Ovary (tissue), 9 donors: ENCODE results near the gene WASF3. TPM values are rescaled to one million over a fixed set of nuclear protein-coding genes. Genes with fewer than 3 reads are reported as not detected.

ENCODE experiments used
- DNase-seq, 5 donors: peaks; one replicate each; pipeline ENCODE4 v3.0.0-alpha.2; 2019 to 2020
- H3K27ac ChIP-seq, 2 donors: fragments of 200-600 bp; one replicate each; pipeline versions ENCODE4 v1.5.1 to v1.8.0; 2019 to 2022
- H3K27me3 ChIP-seq: fragments of 200-600 bp; one replicate; pipeline ENCODE4 v1.8.0; 2022
- H3K36me3 ChIP-seq: fragments of 200-600 bp; sonication (generic); one replicate; pipeline ENCODE4 v1.5.1; 2019
- H3K4me1 ChIP-seq: one replicate; pipeline ENCODE4 v1.8.1; 2013; ENCODE audit warnings: mild to moderate bottlenecking, moderate library complexity; ENCODE audit not compliant: insufficient read depth
- H3K4me3 ChIP-seq: fragments of 200-600 bp; sonication (generic); one replicate; pipeline ENCODE4 v1.5.1; 2017
- H3K9me3 ChIP-seq, 2 donors: fragments of 200-600 bp in 1 of 2; sonication (generic) in 1 of 2; one replicate each; pipeline versions ENCODE4 v1.5.1 to v1.8.1; 2013 to 2019; ENCODE audit warnings: mild to moderate bottlenecking in 1 of 2, moderate library complexity in 1 of 2
- EP300 ChIP-seq: sonication (generic); formaldehyde crosslinking; IDR thresholded peaks from one replicate; pipeline ENCODE4 v1.6.1; 2017; ENCODE audit warnings: antibody characterized with exemption
- POLR2A ChIP-seq: fragments of 450-650 bp; IDR thresholded peaks from one replicate; pipeline ENCODE4 v1.6.1; 2017; ENCODE audit warnings: antibody characterized with exemption, mild to moderate bottlenecking, moderate library complexity
- WGBS, 3 donors: extraction: QIAGEN DNeasy Blood & Tissue Kit in 1 of 3; methylation state at CpG; one replicate each; pipeline versions ENCODE4 v1.1.5 to v1.1.7; 2013 to 2017; 5-methylcytosine and 5-hydroxymethylcytosine counted together
- intact Hi-C, 4 donors: fragments of 100-400 bp; cut with DNase I; formaldehyde crosslinking; loops; one replicate each; pipeline versions ENCODE4 v1.11.0 to v1.15.1; 2022 to 2023
- polyA plus RNA-seq, 2 donors: library from polyadenylated mRNA; stranded (reverse); fragments of 200-250 nt in 1 of 2; fragments of 350-450 nt in 1 of 2; fragmentation: Illumina TruSeq in 1 of 2; extraction: RNeasy Lipid Tissue Mini Kit (QIAGEN cat#74804) in 1 of 2; gene quantifications; one replicate each; pipeline ENCODE4 v1.2.3, GENCODE V29; 2013 to 2014
- total RNA-seq, 7 donors: library from RNA; depleted of rRNA in 2 of 7; stranded (reverse); fragments of >200 nt in 2 of 7; fragmentation: NEBNext Ultra II Directional in 3 of 7; extraction: Animal tissue kit (Norgen Biotek cat#: 25700) in 3 of 7; gene quantifications; one replicate each; pipeline versions ENCODE4 v1.1.0 to v1.2.4, GENCODE V29; 2016 to 2023
- TF ChIP-seq, protein P1 (sequence below), 3 donors: fragments of 450-650 bp in 2 of 3; fragments of 200-600 bp in 1 of 3; IDR thresholded peaks; one replicate each; pipeline versions ENCODE4 v1.5.1 to v1.8.0; 2016 to 2022; ENCODE audit warnings: antibody characterized with exemption in 3 of 3, mild to moderate bottlenecking in 1 of 3
- donor health status: DM: no; HTN: no; CAD: no; lungs with moderate emphysema.
- donor health status: DM: no; HTN: no; CAD: no.
- donor health status: Bipolar disorder and iron deficiency.
- donor health status: DM: yes; HTN: yes; CAD: no.
- donor health status: DM: no; HTN: no; CAD: no.
- donor health status: DM: yes; HTN: yes; CAD: no.

WASF3 gene
- total and polyA plus RNA-seq, 9 donors, result 11.5 to 37.1 (median 33.7) TPM

DNA sequence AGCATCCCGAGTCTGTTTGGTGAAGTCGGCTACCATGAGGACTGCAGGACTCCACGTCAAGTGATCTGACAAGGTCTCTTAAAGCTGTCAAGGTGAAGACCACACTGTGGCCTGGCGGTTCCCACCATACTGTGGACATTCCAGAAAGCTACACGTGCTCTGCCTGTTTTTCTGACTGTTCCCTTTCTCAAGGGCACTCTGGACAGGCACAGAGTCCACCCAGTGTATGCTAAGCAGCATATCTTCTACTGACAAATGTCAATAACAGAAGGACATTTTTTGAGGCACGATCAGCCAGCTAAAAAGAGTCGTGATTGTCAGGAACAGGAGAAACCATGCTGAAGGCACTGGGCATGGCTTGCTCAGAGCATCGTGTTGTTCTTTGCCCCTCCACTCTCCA is 12.8 kb upstream of the WASF3 start:
- TF ChIP-seq POLR2A (no peak), EP300 (no peak)
- TF ChIP-seq, protein P1, sequence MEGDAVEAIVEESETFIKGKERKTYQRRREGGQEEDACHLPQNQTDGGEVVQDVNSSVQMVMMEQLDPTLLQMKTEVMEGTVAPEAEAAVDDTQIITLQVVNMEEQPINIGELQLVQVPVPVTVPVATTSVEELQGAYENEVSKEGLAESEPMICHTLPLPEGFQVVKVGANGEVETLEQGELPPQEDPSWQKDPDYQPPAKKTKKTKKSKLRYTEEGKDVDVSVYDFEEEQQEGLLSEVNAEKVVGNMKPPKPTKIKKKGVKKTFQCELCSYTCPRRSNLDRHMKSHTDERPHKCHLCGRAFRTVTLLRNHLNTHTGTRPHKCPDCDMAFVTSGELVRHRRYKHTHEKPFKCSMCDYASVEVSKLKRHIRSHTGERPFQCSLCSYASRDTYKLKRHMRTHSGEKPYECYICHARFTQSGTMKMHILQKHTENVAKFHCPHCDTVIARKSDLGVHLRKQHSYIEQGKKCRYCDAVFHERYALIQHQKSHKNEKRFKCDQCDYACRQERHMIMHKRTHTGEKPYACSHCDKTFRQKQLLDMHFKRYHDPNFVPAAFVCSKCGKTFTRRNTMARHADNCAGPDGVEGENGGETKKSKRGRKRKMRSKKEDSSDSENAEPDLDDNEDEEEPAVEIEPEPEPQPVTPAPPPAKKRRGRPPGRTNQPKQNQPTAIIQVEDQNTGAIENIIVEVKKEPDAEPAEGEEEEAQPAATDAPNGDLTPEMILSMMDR (IDR thresholded peaks at IDR 0.05), result no peak
- 77 to 86% (median 79%) methylated on average over 8 of the region's 8 CpGs for WGBS, 3 donors

DNA sequence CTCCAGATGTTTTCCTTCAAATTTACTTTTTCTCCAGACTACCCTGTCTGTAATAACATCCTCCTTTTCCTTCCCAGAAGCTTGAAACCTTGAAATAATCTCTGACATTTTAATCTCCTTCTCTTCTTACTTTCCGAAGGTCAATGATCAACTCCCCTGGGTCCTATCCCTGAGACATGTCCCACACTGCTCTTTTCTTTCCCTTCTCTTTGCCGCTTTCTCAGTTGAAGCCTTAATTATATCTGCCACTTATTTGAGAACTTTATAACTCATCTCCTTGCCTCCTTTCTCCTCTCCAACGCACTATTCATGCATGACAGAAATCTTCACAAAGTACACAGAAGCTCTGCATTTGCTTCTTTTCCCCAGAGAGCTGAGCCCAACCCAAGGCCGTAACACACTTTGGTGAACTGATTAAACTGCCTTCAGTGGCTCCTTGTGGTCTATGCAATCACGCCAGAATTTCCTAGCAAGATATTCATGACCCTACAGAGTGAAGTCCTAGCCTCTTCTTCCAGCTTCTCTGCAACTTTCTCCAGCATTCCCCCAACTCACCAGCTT is 9.2 kb upstream of the WASF3 start:
- 7 to 11% (median 9%) methylated on average over 5 of the region's 5 CpGs for WGBS, 3 donors
- TF ChIP-seq, protein P1 (IDR thresholded peaks at IDR 0.05), result no peak
- TF ChIP-seq POLR2A (no peak), EP300 (no peak)
- no peak for DNase-seq

More for the DNA sequence above, 12.8 kb upstream of the WASF3 start:
- Histone ChIP-seq H3K4me3 (no peak overlapping the region), H3K36me3 (no peaks in the 10 kb centered on the region), H3K4me1 (no peaks in the 10 kb centered on the region), H3K9me3 (no peaks in the 10 kb centered on the region), H3K27ac (no peak overlapping the region), H3K27me3 (no peaks in the 10 kb centered on the region)
- no peak for DNase-seq
- intact Hi-C loops, result no loop called here

DNA sequence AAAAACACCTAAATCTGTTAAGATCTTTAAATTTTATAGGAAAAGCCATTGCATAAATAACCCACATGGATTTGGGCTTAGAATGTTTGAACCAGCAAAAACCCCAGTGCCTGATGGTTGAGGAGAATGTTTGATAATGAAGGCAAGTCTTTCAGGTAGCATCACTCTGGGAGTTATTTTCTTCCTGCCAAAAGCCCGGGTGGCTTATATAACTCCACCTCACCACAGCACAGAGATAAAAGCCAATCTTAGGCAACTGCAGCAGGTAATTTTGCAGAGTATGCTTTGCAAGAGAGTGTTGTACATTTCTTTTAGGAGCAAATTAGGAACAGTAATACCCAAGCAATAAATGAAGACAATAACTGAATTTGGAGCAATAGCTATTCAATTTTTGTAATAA is 7.8 kb upstream of the WASF3 start:
- Histone ChIP-seq H3K36me3 (no peaks in the 10 kb centered on the region), H3K4me3 (no peak overlapping the region), H3K9me3 (no peaks in the 10 kb centered on the region), H3K4me1 (no peaks in the 10 kb centered on the region), H3K27ac (no peak overlapping the region), H3K27me3 (no peaks in the 10 kb centered on the region)
- DNase-seq, result no peak
- 4 to 22% (median 20%) methylated on average over 1 of the region's 1 CpG for WGBS, 3 donors
- no peak for TF ChIP-seq EP300
- TF ChIP-seq, protein P1 (IDR thresholded peaks at IDR 0.05), result no peak
- intact Hi-C loops, result no loop called here

More for the DNA sequence above, 9.2 kb upstream of the WASF3 start:
- Histone ChIP-seq H3K27me3 (no peaks in the 10 kb centered on the region), H3K9me3 (no peaks in the 10 kb centered on the region), H3K27ac (no peak overlapping the region), H3K4me1 (no peaks in the 10 kb centered on the region), H3K36me3 (no peaks in the 10 kb centered on the region), H3K4me3 (no peak overlapping the region)
- intact Hi-C loops, result no loop called here

DNA sequence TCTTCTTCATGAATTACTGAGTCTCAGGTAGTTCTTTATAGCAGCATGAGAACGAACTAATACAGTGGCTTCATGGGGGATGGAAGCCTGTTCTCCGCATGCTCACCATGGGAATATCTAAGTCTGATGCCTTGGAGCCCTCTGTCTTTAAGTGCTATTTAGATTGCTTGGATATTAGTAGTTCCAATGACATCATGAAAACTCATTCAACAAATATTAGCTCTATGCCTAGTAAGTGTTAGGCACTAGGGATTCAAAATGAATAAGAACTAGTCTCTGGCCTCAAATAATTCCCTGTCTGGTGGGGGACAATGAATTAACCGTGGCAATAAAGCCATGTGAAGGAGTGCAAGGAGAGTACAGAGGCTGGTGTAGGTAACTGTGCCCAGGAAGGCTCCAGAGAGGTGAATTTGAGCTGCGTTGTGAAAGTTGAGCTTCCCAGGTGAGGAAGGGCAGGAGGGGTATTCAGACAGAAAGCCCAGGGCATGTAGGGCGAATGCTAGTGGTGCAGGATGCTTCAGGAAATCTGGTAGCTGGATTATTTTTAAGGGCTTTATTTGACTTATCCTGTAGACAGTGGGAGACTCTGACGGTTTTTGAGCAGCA is 6.1 kb upstream of the WASF3 start:
- 83 to 90% (median 88%) methylated on average over 6 of the region's 6 CpGs for WGBS, 3 donors
- no peak for DNase-seq
- no peaks in the 10 kb centered on the region for H3K27me3 ChIP-seq
- H3K4me1 ChIP-seq, result no peaks in the 10 kb centered on the region
- intact Hi-C loops, result no loop called here
- TF ChIP-seq, protein P1 (IDR thresholded peaks at IDR 0.05), result no peak
- TF ChIP-seq EP300, result no peak
- no peak for TF ChIP-seq POLR2A
- no peaks in the 10 kb centered on the region for H3K36me3 ChIP-seq
- H3K4me3 ChIP-seq, result no peak overlapping the region
- H3K27ac ChIP-seq, result no peak overlapping the region
- no peaks in the 10 kb centered on the region for H3K9me3 ChIP-seq
